Stimulated activated CD8-positive, alpha-beta memory T cell treated with anti-CD3 and anti-CD28 coated beads, Interleukin-12 subunit alpha, Interleukin-12 subunit beta, amount 100 ng/mL, for 4 hours (primary cell): ENCODE results near the gene NLRP6.
"Not testable (repeated sequence)": the region's sequence is repeated elsewhere in the genome, so short reads cannot be mapped to it uniquely, and the experiment has no call there.

Source experiments
- DNase-seq: peaks from one replicate; pipeline ENCODE4 v3.0.0-alpha.2; 2020; ENCODE audit warnings: low read depth

The NLRP6 gene

DNA sequence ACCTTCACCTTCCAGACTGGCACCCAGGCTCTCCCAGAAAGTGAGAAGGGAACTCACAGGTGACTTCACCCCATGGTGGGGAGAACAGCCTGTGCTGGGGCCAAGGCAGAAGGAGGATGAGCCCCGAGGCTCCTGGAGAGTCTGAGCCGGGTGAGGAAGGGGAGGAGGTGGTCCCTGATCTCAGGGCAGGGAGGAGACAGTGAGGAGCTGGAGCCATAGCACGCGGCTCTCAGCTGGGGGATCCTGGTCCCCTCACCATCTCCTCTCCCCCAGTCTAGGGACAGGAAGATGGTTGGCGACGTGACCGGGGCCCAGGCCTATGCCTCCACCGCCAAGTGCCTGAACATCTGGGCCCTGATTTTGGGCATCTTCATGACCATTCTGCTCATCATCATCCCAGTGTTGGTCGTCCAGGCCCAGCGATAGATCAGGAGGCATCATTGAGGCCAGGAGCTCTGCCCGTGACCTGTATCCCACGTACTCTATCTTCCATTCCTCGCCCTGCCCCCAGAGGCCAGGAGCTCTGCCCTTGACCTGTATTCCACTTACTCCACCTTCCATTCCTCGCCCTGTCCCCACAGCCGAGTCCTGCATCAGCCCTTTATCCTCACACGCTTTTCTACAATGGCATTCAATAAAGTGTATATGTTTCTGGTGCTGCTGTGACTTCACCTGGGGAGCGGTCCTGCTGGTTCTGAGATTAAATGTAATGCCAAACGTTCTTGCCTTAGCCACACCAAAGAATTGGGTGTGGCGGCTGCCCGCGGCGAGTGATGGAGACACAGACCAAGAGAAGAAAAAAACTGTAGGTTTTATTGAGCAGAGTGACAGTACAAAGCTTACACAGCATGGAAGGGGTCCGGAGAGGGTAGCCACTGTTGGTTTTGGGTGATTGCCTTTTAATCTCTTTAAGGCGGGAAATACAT is 30.8 kb downstream of the NLRP6 start:
- DNase-seq, result not testable (repeated sequence)

DNA sequence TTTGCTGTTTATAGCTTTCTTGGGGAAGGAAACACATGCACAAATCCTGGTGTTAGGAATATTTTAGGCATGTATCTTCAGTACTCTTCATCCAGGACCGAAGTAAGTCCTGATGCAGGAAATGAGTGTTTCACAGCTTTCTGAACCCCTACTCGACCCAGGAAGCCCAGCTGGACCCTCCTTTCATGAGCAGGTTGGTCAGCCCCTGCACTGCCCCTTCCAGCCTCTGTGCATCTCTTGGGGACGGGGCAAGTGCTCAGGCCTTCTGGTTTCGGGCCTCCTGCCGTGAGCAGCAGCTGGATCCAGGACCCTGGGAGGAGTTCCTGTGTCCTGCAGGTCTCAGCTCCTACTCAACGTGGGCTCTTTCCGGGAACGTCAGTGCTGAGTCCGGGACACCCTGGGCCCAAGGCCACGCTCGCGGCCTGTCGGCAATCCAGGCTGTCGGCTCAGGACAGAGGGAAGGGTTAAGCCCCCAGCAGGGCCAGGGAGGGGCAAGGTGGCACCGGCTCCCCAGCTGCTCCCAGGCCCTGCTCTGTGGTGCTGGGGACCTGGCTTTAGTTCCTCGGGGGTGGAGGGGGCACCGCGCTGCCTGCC is 31.9 kb downstream of the NLRP6 start:
- not testable (repeated sequence) for DNase-seq

DNA sequence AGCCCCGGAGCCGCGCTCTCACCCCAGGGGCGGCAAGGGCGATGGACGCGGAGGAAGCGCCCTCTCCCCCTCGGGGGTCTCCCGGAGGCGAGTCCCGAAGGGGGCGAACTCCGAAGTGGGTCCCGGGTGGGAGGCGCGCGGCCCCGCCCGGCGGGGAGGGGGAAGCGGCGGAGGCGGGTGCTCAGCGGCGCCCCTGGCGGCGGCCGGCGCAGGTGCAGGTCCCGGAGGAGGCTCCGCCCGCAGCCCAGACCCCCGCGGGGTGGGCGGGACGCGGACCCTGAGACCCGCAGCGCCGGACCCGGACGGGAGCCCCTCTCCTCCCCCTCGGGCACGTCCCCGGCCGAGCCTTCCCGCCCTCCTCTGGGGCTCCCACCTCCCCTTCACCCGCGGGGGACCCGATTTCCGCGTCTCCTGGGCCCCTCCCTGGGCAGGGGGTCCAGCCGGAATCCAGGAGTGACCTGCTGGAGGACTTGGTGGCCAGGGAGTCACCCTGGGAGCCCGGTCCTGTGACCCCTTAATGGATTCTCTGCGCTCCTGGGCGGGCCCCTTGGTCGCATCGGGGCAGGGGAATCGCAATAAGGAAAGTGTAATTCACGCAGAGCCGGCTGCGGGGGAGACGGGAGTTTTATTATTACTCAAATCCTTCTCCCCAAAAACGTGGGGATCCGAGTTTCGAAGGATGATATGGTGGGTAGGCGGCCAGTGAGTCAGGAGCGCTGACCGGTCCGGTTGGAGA is 33.0 kb downstream of the NLRP6 start:
- DNase-seq, result not testable (repeated sequence)

DNA sequence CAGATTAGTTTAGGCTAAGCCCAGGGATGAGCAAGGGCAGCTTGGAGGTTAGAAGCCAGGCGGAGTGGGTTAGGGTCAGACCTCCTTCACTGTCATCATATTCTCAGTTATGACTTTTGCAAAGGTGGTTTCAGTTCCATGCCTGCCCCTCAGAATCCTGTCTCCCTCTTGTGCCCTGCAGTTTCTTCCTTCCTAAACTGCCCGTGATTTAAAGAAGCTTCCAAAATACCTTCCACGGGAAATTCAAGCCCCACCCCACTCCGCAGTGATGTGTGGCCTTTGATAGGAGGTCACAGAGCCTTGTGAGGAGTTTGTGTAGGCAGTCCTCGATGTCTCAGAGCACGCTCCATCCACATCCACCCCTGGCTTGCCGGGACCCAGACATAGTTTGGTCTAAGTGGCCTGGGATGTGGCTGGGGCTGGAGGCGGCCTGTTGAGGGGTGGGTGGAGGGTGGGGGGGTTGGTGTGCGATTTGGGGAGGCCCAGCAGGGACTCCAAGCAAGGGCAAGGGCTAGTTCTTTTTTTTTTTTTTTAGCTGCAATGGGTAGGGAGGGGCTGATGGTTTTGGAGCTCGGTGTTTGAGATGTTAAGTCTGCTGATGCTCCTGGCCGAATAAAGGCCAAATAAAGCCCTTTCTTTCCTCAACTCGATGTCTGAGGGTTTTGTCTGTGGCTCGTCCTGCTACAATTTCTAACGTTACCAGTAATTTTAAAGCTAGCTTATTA is 34.0 kb downstream of the NLRP6 start:
- DNase-seq, result no peak

DNA sequence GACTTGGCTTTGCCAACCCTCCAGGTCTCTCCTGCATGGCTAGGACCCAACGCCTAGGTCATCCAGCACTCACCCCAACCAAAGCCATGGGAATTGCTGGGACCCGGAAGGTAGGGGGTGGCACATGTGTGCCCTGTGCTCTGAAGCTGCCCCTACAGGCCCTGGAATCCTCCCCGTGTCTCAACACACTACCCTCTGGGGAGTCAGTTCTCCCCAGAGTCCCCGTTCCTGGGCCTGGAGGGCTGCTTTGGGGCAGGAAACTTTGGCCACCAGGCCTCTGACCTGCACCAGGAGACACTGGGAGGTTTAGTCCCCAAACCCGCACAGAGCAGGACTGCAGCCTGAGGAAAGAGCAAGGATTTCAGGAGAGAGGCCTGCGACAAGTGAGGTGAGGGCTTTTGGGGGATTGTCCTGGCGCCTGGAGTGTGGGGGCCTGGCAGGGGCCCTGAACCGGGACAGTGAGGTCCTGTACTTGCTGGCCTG is 35.1 kb downstream of the NLRP6 start:
- no peak for DNase-seq

DNA sequence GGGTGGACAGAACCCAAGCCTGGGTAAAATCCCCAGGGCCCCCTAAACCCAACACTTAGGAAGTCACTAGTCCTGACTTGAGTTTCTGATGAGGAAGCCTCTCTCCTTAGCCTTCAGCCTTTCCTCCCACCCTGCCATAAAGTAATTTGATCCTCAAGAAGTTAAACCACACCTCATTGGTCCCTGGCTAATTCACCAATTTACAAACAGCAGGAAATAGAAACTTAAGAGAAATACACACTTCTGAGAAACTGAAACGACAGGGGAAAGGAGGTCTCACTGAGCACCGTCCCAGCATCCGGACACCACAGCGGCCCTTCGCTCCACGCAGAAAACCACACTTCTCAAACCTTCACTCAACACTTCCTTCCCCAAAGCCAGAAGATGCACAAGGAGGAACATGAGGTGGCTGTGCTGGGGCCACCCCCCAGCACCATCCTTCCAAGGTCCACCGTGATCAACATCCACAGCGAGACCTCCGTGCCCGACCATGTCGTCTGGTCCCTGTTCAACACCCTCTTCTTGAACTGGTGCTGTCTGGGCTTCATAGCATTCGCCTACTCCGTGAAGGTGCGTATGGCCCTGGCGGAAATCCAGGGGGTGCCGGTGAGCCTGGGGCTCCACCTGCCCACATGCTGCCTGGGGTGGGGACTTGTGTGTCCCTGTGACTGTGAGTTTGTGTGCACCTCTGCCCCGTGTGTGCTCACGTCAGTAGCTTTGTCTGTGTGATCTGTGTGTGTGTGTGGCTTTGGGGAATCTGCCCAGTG is 35.8 kb downstream of the NLRP6 start, which contains the start of gene IFITM1:
TSS of gene IFITM1 (plus strand) at position 254 of the 767 bp plus-strand sequence. CDS start at position 385, 131 bp downstream.
- no peak for DNase-seq

DNA sequence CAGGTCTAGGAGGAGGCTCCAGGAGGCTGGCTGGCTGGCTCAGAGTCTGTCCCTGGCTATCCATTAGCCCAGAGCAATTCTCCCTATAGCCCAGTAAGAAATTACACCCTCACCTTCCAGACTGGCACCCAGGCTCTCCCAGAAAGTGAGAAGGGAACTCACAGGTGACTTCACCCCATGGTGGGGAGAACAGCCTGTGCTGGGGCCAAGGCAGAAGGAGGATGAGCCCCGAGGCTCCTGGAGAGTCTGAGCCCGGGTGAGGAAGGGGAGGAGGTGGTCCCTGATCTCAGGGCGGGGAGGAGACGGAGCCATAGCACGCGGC is 36.3 kb downstream of the NLRP6 start:
- not testable (repeated sequence) for DNase-seq

DNA sequence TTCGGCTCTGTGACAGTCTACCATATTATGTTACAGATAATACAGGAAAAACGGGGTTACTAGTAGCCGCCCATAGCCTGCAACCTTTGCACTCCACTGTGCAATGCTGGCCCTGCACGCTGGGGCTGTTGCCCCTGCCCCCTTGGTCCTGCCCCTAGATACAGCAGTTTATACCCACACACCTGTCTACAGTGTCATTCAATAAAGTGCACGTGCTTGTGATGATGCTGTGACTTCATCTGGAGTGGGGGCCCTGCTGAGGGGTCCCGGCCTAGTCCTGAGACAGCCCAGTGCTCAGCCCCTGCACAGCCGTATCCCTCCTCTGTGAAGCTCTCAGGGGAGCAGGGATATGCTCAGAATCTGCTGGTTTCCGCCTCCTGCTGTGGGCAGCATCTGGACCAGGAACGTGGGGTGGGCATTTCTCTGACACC is 36.9 kb downstream of the NLRP6 start:
- no peak for DNase-seq

DNA sequence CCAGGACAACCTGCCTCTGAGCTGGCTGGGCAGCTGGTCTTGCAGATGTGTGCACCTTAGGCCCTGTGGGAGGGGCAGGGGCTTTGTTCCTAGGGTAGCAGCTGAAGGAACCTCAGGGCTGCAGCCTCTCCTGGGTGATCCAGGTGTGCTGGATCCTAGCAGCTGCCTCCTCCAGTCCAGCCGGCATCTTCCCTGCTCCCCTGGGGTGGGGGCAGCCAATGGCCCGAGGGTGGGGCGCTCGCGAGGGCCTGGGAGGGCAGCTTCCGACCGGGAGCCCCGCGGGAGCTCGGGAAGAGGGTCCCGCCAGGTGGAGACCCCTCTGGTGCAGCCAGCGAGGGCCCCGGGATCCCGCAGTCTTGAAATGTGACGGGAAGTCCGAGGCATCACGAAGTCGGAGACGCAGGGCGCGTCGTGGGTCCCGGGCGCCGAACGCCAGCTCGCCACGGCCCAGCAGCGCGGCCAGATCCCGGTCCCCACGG is 37.3 kb downstream of the NLRP6 start:
- no peak for DNase-seq

DNA sequence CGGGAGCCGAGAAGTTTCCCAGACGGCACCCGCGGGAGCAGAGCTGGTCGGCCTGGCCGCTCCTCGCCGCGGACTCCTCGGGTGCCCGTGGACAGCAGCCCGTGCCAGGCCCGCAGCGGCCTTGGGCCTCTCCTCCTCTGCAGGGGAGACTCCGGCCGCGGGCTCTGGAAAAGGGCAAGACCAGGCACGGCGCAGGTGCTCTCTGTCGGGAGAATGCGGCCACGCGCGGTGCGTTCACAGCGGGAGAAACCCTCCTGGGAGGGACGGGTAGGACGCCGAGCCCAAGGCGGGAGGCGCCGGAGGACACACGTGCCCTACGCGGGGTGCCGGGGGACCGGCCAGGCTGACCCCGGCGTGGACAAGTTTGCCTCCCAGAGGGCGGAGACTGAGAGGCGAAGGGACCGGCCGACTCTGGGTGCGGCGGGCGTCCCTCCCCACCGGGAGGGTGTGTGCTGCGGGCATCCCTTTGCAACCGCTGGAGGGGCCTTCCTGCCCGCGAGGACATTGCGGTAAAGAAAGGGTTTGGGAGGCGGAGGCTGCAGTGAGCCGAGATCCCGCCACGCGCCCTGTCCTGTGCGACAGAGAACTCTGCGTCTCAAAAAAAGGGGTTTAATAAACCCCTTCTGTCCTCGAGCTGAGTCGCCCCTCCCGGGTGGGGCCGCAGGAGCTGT is 38.0 kb downstream of the NLRP6 start:
- DNase-seq, result no peak

DNA sequence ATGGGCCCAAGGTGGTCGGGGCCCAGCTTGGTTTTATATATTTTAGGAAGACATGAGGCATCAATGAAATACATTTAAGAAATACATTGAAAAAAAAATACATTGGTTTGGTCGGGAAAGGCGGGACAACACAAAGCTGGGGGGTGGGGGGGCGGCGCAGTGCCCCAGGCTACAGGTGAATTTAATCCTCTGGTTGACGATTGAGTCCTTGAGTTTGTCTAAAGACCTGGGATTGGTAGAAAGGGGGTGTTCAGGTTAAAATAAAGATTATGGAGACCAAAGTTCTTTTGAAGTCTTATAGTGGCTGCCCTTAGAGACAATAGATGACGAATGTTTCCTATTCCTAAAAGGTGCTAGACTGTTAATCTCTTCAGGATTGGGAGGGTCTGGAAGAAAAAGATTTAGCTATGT is 38.7 kb downstream of the NLRP6 start:
- no peak for DNase-seq

DNA sequence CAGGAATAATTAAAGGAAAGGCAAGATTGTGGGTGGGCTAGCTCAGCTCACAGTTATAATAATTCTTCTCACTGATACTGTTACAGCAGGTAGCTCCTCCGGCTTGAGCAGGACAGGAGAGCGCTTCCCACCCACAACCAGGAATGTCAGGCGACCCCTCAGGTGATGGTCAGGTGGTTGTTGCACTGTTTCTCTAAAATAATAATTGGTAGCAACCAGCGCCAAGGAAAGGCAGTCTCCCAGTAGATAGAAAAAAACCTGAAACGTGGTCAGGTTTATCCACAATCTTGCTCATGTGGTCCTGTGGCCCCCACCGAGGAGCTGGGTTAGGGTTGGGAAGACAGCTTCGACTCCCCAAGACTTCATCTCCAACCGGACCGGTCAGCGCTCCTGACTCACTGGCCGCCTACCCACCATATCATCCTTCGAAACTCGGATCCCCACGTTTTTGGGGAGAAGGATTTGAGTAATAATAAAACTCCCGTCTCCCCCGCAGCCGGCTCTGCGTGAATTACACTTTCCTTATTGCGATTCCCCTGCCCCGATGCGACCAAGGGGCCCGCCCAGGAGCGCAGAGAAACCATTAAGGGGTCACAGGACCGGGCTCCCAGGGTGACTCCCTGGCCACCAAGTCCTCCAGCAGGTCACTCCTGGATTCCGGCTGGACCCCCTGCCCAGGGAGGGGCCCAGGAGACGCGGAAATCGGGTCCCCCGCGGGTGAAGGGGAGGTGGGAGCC is 39.6 kb downstream of the NLRP6 start:
- not testable (repeated sequence) for DNase-seq

DNA sequence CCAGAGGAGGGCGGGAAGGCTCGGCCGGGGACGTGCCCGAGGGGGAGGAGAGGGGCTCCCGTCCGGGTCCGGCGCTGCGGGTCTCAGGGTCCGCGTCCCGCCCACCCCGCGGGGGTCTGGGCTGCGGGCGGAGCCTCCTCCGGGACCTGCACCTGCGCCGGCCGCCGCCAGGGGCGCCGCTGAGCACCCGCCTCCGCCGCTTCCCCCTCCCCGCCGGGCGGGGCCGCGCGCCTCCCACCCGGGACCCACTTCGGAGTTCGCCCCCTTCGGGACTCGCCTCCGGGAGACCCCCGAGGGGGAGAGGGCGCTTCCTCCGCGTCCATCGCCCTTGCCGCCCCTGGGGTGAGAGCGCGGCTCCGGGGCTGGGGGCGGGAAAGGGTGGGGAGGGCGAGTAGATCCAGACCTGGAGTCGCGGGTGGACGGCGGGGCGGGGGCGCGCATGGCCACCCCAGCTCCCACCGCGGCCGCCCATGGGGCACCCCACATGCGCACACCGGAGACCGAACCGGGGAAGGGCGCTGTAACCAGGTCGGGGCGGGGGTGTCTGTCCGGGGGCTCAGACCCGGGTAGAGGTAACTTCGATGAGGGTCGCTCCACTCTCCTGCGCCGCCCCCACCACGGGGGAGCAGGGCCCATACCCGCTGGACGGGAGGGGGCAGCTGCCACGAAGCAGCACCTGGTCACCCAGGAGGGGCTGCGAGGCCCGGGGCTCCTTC is 40.4 kb downstream of the NLRP6 start:
- not testable (repeated sequence) for DNase-seq

DNA sequence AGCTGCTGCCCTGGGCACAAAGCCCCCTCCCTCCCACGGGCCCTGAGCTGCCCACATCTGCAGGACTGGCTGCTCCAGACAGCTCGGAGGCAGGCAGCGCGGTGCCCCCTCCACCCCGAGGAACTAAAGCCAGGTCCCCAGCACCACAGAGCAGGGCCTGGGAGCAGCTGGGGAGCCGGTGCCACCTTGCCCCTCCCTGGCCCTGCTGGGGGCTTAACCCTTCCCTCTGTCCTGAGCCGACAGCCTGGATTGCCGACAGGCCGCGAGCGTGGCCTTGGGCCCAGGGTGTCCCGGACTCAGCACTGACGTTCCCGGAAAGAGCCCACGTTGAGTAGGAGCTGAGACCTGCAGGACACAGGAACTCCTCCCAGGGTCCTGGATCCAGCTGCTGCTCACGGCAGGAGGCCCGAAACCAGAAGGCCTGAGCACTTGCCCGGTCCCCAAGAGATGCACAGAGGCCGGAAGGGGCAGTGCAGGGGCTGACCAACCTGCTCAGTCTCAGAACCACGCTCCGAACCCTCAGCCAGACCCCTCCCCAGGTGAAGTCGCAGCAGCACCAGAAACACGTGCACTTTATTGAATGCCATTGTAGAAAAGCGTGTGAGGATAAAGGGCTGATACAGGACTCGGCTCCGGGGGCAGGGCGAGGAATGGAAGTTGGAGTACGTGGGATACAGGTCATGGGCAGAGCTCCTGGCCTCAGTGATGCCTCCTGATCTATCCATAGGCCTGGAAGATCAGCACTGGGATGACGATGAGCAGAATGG is 41.1 kb downstream of the NLRP6 start:
- not testable (repeated sequence) for DNase-seq

DNA sequence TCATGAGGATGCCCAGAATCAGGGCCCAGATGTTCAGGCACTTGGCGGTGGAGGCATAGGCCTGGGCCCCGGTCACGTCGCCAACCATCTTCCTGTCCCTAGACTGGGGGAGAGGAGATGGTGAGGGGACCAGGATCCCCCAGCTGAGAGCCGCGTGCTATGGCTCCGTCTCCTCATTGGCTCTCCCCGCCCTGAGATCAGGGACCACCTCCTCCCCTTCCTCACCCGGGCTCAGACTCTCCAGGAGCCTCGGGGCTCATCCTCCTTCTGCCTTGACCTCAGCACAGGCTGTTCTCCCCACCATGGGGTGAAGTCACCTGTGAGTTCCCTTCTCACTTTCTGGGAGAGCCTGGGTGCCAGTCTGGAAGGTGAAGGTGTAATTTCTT is 41.7 kb downstream of the NLRP6 start:
- DNase-seq, result not testable (repeated sequence)

DNA sequence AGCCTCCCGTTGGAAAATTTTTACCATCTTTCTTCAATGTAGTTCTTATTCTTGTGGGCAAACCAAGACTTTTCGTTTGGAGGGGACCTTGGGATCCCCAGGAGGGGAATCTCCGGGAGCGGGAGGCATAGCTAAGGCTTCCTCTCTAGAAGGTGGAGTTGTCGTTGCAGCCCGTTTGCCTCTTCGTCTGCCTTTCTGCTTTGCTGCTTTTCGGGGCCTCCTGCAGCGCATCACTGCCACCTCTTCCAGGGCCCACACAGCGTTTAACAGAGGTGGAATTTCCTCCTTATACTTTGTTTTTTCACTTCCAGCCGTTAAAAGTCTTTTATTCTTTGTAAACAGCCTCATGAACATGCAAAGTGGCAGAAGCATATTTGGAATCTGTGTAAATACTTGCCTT is 45.9 kb downstream of the NLRP6 start:
- no peak for DNase-seq

DNA sequence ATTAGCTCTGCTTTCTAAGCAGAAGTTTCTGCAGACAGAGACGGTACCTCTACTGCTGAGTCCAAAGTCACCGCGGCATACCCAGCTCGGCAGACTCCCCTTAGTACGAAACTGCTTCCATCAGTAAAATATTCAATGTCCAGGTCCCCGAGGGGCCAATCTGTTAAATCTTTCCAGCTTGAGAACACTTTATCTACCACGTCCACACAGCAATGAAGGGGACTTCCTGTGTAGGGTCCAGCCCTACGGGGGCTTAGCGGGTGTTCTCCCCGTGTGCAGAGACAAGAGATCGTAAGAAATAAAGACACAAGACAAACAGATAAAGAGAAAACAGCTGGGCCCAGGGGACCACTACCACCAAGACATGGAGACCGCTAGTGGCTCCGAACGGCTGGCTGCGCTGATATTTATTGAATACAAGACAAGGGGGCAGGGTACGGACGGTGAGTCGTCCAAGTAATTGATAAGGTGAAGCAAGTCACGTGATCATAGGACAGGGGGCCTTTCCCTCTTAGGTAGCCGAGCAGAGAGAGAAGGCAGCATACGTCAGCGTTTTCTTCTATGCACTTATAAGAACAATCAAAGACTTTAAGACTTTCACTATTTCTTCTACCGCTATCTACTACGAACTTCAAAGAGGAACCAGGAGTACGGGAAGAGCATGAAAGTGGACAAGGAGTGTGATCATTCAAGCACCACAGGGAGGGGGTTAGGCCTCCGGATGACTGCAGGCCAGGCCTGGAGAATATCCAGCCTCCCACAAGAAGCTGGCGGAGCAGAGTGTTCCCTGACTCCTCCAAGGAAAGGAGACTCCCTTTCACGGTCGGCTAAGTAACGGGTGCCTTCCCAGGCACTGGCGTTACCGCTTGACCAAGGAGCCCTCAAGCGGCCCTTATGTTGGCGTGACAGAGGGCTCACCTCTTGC is 46.6 kb downstream of the NLRP6 start:
- DNase-seq, result not testable (repeated sequence)
